H54 (cell line): Measurements from ENCODE around the gene FGFBP3.

ENCODE experiments used
- DNase-seq: peaks from one replicate; pipeline ENCODE4 v3.0.0; 2011; ENCODE audit warnings: low spot score, mixed read lengths; ENCODE audit not compliant: insufficient read length
- FAIRE-seq: peaks from 3 replicates; lab custom pipeline; 2011; peaks lifted over from hg19 to GRCh38; lab: Jason Lieb, UNC
- POLR2A ChIP-seq: IDR thresholded peaks from 2 replicates; pipeline ENCODE4 v1.6.1; 2011; ENCODE audit warnings: low read depth, mild to moderate bottlenecking, low read length

Gene FGFBP3

GRCh38 chr10:91909117-91909677, at the start of gene FGFBP3:
FGFBP3 (minus strand) TSS chr10:91909486; CDS start chr10:91908969, 517 bp downstream.
- TF ChIP-seq POLR2A, result no peak
- FAIRE-seq (peak; percentile 90), DNase-seq (no peak)

DNA sequence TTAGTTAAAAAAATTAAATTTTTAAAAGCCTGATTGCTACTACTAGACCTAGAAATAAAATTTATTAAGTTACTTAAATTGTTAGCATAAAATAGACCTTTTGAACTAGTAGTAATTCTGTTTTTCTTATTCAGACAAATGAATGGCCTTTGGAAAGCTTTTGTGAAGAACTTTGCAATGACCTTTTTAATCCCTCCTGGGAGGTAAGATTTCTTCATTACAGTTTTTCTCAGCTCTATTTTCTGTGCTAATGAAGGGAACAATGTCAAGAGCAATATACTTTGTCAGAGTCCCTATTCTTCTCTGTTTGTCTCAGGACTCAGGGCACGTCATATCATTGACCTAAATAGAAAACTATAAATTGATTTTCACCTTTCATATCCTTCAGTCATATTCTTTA, 47.8 kb upstream of the FGFBP3 start:
- FAIRE-seq (no peak), DNase-seq (no peak)
- TF ChIP-seq POLR2A, result no peak

DNA sequence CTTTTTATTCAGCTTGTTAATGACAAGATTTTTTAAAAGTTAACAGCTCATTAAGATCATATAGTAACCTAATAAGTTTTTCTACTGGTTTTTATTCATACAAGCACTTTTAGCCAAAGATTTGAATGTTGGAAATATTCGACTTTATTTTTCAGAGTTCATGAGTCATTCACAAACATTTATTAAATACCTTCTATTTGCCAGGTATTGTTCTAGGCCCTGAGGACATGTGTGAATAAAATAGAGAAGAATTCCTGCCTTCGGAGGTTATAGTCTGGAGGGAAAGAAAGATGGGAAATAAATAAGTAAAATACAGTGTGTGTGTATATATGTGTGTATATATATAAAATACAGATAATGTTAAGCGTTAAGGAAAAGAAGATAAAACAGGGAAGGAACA, 45.8 kb upstream of the FGFBP3 start:
- peak; percentile 27 for FAIRE-seq
- TF ChIP-seq POLR2A, result no peak
- no peak for DNase-seq

DNA sequence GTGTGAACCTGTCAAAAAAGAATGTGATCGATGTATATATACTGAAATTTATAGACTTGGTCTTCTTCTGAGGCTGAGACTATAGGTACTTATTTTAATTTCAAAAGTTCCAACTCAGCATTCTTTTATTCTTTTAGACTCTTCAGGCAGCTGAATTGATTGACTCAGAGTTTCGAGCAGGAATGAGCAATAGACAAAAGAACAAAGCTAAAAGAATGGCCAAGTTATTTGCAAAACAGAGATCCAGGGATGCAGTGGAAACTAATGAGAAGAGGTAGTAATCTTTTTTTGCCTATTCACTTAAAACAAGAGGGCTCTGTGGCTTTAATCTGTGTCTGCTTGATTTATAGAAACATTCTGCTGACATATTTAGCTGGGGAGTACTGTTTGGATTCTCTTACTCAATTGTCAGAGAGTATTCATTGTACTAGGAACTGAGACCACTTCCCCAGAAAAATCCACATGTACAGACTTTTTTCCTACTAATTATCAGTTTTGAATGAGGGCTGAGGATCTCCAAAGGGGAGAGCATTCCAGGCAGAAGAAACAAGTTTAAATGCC, 44.4 kb upstream of the FGFBP3 start:
- DNase-seq (no peak), FAIRE-seq (peak; percentile 62)

DNA sequence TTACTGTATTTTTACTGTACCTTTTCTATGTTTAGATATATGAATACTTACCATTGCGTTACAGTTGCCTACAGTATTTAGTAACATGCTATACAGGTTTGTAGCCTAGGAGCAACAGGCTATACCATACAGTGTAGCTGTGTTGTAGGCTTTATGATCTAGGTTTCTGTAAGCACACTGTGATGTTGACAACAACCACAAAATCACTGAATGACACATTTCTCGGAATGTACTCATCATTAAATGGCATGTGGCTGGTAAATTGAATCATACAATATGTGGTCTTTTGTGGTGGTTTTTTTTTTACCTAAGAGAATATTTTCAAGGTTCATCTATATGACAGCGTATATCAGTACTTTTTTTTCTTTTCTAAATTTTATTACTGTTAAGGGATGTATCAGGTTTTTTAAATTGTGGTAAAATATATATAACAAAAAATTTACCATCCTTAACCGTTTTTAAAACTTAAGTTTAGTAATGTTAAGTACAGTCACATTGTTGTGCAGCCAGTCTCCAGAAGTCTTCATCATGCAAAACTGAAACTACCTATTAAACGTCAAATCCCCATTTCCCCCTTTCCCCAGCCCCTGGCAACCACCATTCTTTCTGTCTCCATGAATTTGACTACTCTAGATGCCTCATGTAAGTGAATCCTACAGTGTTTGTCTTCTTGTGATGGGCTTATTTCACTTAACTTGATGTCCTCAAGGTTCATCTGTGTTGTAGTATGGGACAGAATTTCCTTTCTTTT, 35.8 kb upstream of the FGFBP3 start:
- FAIRE-seq, result peak; percentile 95
- peak; percentile 16 for DNase-seq
- TF ChIP-seq POLR2A, result no peak

More for the DNA sequence above, 44.4 kb upstream of the FGFBP3 start:
- no peak for TF ChIP-seq POLR2A

DNA sequence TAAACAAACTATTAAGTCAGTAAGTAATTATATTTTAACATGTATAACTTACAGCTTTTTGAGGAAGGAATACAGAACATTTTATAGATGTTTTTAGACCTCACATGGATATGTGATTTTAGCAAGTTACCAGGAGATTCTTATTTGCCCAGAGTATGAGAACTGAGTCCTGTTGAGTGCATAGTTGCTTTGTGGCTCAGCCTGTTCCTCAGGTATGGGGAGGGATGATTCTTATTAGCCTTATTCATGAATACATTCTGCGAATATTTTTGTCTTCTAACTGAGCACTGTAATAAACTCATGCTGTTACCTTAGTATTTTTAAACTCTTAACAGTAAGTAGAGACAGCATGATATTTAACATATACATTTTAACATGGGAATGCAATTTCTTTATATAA, 32.1 kb upstream of the FGFBP3 start:
- no peak for TF ChIP-seq POLR2A
- DNase-seq (no peak), FAIRE-seq (peak; percentile 11)

- FAIRE-seq (no peak), DNase-seq (no peak)
- TF ChIP-seq POLR2A, result no peak
Measured at GRCh38 chr10:91939653-91940052, 30.4 kb upstream of the FGFBP3 start.

GRCh38 chr10:91935886-91936285, 26.6 kb upstream of the FGFBP3 start:
- TF ChIP-seq POLR2A, result no peak
- DNase-seq (no peak), FAIRE-seq (peak; percentile 30)

DNA sequence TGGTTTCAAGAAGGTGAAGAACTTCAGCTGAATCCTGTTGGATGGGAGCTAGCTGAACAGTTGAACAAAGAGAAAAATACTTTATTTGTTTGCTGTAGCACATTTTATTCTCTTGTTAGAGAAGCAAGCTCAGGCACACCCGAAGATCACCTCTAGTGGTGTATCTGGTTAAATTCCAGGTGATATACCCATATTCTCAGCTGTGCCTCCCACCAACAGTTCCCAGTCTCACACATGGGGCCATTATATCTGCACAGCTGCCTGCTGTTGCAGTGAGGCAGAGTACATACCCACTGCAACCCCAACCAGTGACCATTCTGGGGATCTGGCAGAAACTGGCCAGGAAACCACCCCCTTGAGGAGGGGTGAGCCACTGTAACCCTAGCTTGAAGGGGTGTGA, 23.5 kb upstream of the FGFBP3 start:
- no peak for DNase-seq
- FAIRE-seq, result peak; percentile 48
- no peak for TF ChIP-seq POLR2A

DNA sequence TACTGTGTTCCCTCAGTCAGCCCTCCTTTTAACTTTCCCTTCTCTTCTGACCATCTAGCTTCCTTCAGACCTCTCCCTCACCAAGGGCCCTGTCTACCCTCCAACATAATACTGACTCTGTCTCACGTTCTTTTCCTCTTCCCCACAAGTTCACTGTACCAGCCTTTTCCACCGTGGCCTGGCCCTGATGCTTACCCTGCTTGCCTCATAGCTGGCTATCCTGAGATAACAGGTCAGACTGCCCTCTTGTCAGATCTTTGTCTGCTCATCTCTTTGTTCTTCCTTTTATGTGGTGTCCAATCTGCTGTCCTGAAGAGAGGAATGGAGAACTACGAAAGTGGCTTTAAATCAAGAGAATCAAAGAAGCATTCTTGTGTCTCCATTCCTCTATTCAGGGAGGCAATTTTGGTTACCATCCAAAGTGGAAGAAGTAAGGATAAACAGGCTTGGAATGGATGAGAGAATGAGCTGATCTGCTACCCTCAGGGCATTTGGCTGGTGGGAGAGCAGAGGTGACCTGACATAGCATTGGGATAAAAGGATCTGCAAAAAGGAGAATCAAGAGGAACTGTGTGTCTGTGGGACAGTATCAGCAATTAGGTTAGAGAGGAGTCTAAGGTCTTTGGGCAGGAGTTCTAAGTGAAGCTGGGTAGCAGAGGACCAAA, 22.4 kb upstream of the FGFBP3 start:
- no peak for DNase-seq
- peak; percentile 65 for FAIRE-seq
- TF ChIP-seq POLR2A, result no peak

DNA sequence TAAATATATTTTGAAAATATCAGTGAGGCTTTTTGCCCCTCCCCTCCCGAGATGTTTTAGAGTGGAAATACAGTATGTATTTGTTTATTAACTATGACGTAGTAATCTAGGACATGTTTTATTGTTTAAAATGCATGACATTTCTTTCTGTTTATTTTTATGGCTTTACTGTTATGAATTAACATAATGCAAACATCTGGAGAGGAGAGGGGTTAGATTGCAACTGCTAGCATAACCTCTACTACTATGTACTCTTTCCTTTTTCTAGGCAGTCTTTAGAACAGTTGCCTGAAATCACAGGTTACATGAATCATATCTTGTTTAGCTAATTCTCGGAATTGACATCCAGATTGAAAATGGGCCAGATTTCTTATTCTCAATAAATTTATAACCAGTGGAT, 21.7 kb upstream of the FGFBP3 start:
- FAIRE-seq, result peak; percentile 75
- TF ChIP-seq POLR2A, result no peak
- DNase-seq, result no peak

GRCh38 chr10:91925022-91925320, 15.7 kb upstream of the FGFBP3 start:
- FAIRE-seq, result peak; percentile 6
- DNase-seq, result no peak
- no peak for TF ChIP-seq POLR2A

DNA sequence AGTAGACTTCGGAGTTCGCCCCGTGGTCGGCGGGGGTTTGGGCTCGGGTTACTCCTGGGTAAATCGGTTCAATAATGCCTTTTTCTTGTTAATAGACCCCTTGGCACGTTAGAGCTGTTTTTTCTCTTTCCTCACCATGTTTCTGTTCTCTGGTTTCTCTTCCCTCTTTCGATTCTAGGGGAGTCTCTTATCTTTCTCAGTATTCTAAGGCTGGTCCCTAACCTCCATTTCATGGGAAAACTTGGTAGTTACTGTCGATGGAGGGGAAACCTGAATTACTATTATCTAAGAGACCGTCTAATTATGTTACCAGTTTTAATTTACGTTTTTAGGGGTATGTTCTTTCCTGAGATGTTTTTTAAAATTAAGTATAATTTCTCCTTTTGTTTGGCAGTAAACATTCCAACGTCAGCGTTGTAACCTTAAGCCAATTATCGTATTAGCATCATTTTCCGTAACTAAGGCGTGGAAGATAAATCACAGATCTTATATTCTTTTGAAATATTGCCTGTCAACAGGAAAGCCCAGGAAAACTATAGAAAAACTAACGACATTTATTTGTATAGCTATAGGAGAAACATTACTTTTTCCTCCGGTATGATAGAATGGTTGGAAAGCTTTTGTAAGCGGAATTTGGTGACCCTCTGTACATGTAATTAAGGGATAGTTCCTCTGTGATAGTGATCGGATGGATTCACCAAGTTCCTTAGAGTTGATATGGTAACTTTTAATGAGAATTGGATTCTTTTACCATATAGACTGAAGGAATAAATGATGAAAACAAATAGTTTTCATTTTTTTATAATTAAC, 15.1 kb upstream of the FGFBP3 start:
- no peak for TF ChIP-seq POLR2A
- FAIRE-seq (peak; percentile 90), DNase-seq (no peak)
